Measurements from ENCODE around the gene ARHGEF10L.

The ARHGEF10L gene

DNA sequence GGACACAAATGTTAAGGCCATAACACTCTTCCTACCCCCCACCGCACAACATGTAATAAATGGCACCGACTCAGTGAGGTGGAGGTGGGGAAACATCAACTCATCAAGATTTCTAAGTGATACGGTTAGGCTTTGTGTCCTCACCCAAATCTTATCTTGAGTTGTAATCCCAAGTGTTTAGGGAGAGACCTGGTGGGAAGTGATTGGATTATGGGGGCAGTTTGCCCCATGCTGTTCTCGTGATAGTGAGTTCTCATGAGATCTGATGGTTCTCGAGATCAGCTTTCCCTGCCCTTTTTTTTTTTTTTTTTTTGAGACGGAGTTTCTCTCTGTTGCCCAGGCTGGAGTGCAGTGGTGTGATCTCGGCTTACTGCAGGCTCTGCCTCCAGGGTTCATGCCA lies 164.7 kb downstream of the ARHGEF10L start:
- H3K27me3 ChIP-seq = no peaks in the 10 kb centered on the region
- TF ChIP-seq, protein P1, sequence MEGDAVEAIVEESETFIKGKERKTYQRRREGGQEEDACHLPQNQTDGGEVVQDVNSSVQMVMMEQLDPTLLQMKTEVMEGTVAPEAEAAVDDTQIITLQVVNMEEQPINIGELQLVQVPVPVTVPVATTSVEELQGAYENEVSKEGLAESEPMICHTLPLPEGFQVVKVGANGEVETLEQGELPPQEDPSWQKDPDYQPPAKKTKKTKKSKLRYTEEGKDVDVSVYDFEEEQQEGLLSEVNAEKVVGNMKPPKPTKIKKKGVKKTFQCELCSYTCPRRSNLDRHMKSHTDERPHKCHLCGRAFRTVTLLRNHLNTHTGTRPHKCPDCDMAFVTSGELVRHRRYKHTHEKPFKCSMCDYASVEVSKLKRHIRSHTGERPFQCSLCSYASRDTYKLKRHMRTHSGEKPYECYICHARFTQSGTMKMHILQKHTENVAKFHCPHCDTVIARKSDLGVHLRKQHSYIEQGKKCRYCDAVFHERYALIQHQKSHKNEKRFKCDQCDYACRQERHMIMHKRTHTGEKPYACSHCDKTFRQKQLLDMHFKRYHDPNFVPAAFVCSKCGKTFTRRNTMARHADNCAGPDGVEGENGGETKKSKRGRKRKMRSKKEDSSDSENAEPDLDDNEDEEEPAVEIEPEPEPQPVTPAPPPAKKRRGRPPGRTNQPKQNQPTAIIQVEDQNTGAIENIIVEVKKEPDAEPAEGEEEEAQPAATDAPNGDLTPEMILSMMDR (IDR thresholded peaks at IDR 0.05) = no peak
- no peaks in the 10 kb centered on the region for H3K36me3 ChIP-seq
- H3K27ac ChIP-seq = no peak overlapping the region
- no peaks in the 10 kb centered on the region for H3K9me3 ChIP-seq
- no peak overlapping the region for H3K4me3 ChIP-seq (ENCODE audit: low read depth in 1 of 2, low read length in 1 of 2)
- no peaks in the 10 kb centered on the region for H3K4me1 ChIP-seq (ENCODE audit: control insufficient read depth in 1 of 2, insufficient read depth in 1 of 2, low read depth in 1 of 2, low read length in 1 of 2)

DNA sequence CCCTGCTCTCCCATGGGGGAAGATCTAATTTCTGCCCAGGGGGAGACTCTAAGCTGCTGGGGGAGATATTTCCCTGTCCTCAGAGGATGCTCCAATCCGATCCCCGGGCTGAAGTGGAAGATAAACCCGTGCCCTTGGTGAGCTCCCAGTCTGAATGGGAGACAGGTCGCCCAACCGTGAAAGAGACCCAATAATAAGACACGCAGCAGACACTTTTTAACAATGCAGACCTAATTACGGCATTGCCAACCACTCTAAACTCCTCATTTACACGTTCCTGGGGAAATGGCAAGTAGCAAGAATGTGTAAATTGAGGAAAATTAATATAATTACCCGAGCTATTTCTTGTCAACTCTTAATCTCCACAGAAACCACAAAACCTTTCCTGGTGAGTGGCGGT lies 166.9 kb downstream of the ARHGEF10L start:
- Histone ChIP-seq H3K36me3 (no peaks in the 10 kb centered on the region), H3K27me3 (no peaks in the 10 kb centered on the region), H3K4me1 (ENCODE audit: control insufficient read depth in 1 of 2, insufficient read depth in 1 of 2, low read depth in 1 of 2, low read length in 1 of 2) (no peaks in the 10 kb centered on the region), H3K4me3 (ENCODE audit: low read depth in 1 of 2, low read length in 1 of 2) (no peak overlapping the region), H3K9me3 (no peaks in the 10 kb centered on the region), H3K27ac (no peak overlapping the region)
- TF ChIP-seq, protein P1 (IDR thresholded peaks at IDR 0.05) = no peak

DNA sequence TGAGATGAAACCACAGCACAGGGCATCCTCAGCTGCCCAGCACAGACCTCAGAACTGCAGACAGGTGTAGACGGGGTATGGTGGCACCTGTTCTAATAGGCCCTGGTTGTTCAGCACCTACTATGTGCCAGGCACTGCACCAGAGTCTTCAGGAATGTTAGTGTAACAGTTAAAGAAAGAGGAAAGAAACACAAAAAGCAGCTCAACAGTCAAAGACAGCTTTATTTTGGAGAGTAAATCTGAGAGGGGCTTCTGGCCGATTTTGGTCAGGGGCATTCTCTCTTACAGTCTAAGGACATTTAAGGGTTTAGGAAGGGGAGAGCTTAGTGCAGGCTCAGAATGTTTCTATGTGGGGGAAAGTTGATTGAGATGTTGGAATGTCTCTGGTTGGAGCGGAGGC lies 170.5 kb downstream of the ARHGEF10L start:
- no peaks in the 10 kb centered on the region for H3K4me1 ChIP-seq (ENCODE audit: control insufficient read depth in 1 of 2, insufficient read depth in 1 of 2, low read depth in 1 of 2, low read length in 1 of 2)
- H3K36me3 ChIP-seq = no peaks in the 10 kb centered on the region
- H3K27ac ChIP-seq = no peak overlapping the region
- no peak overlapping the region for H3K4me3 ChIP-seq (ENCODE audit: low read depth in 1 of 2, low read length in 1 of 2)
- TF ChIP-seq, protein P1 (IDR thresholded peaks at IDR 0.05) = no peak
- H3K9me3 ChIP-seq = no peaks in the 10 kb centered on the region
- no peaks in the 10 kb centered on the region for H3K27me3 ChIP-seq

DNA sequence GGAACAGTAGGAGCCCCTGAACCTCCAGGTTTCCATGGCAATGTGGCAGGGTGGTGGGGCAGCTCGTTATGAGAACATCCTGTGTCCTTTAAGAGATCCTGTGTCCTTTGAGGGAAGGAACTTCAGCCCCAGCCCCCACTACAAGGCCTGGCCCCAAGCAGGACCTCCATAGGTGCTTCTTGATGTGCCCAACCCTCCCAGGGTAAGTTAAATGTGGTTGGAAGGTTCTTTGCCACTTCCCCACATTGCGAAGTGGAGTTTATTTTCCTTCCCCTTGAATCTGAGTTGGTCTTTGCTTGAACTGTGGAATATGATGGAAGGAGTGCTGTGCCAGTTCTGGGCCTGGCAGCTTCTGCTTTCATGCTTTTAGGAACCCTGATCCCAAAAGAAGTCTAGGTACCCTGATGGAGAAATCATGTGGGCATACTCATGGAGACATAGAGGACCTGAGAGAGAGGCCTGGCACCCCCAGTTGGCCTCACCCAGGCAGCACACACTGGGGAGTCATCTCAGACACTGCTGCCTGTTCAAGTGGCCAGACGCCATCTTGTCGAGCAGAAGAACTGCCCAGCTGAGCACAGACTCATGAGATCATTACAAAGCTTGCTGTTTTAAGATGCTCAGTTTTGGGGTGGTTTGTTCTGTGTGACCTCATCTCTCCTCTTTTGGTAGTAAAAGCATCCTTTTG lies 171.5 kb downstream of the ARHGEF10L start:
- H3K27ac ChIP-seq = no peak overlapping the region
- H3K27me3 ChIP-seq = no peaks in the 10 kb centered on the region
- H3K9me3 ChIP-seq = no peaks in the 10 kb centered on the region
- no peaks in the 10 kb centered on the region for H3K36me3 ChIP-seq
- TF ChIP-seq, protein P1 (IDR thresholded peaks at IDR 0.05) = no peak
- no peaks in the 10 kb centered on the region for H3K4me1 ChIP-seq (ENCODE audit: control insufficient read depth in 1 of 2, insufficient read depth in 1 of 2, low read depth in 1 of 2, low read length in 1 of 2)
- no peak overlapping the region for H3K4me3 ChIP-seq (ENCODE audit: low read depth in 1 of 2, low read length in 1 of 2)

DNA sequence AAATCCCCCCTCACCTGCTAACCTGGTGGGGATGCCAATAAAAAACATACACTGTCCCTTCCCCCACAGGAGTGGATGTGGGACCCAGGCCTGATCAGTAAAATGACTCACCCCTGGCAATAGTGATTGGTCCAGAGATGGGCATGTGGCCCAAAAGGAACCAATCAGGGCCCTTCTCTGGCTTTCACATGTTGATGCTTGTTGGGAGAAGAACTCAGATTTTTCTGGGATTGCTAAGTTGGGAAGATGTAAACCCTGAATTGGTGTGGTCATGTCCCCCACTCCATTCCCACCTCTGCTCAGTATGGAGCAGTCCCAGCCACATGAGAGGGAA lies 172.0 kb downstream of the ARHGEF10L start:
- Histone ChIP-seq H3K27ac (no peak overlapping the region), H3K9me3 (no peaks in the 10 kb centered on the region), H3K27me3 (no peaks in the 10 kb centered on the region), H3K4me1 (ENCODE audit: control insufficient read depth in 1 of 2, insufficient read depth in 1 of 2, low read depth in 1 of 2, low read length in 1 of 2) (no peaks in the 10 kb centered on the region), H3K36me3 (no peaks in the 10 kb centered on the region), H3K4me3 (ENCODE audit: low read depth in 1 of 2, low read length in 1 of 2) (no peak overlapping the region)
- TF ChIP-seq, protein P1 (IDR thresholded peaks at IDR 0.05) = no peak

DNA sequence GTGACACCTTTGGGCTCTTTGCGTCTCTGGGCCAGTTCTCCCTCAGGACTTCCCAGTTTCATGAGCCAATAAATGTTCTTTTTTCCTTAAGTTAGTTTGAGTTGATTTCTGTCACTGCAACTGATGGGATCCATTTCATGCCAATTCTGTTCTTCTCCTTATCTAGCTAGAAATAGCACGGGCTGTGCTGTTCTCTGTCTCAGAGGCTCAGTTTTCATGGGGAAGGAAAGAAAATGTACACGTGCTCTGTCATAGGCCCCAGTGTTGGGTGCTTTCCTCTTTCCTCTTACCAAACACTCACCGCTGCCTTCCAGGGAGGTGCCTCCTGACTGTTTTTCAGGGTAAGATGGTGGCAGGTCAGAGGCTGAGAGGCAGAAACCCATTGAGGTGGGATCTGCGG lies 172.4 kb downstream of the ARHGEF10L start:
- H3K27ac ChIP-seq = no peak overlapping the region
- no peaks in the 10 kb centered on the region for H3K27me3 ChIP-seq
- H3K36me3 ChIP-seq = no peaks in the 10 kb centered on the region
- H3K4me1 ChIP-seq (ENCODE audit: control insufficient read depth in 1 of 2, insufficient read depth in 1 of 2, low read depth in 1 of 2, low read length in 1 of 2) = no peaks in the 10 kb centered on the region
- no peaks in the 10 kb centered on the region for H3K9me3 ChIP-seq
- H3K4me3 ChIP-seq (ENCODE audit: low read depth in 1 of 2, low read length in 1 of 2) = no peak overlapping the region
- TF ChIP-seq, protein P1 (IDR thresholded peaks at IDR 0.05) = no peak
